Caco-2 (cell line): ENCODE measurements around the gene B3GALT6. TPM values are rescaled to one million over a fixed set of nuclear protein-coding genes. Genes with fewer than 3 reads are reported as not detected.

Experiments used
- BruUV-seq: library from RNA; stranded (reverse); fragments of 400-500 nt; replicated peaks from 2 replicates; lab custom pipeline; 2021; lab: Mats Ljungman, UMichigan
- CTCF ChIA-PET: fragments of 300-600 bp; sonication (Branson Sonifier 250); formaldehyde crosslinking; loops from one replicate; lab custom pipeline; 2022; ENCODE audit warnings: antibody characterized with exemption; lab: Charles Lee
- POLR2A ChIA-PET: fragments of 300-600 bp; sonication (Branson Sonifier 250); formaldehyde crosslinking; loops from one replicate; lab custom pipeline; 2022; ENCODE audit warnings: antibody characterized with exemption; lab: Charles Lee
- DNase-seq, 2 experiments: peaks; one replicate each; pipeline versions ENCODE4 v3.0.0 to v3.0.0-alpha.2; 2020 to 2022
- H3K27me3 ChIP-seq: replicated peaks from 2 replicates; pipeline ENCODE4 v1.6.0; 2011; ENCODE audit warnings: low read length; ENCODE audit not compliant: control insufficient read depth, insufficient read depth
- H3K36me3 ChIP-seq: 2 replicates; pipeline ENCODE4 v1.5.1; 2011; ENCODE audit warnings: low read length; ENCODE audit not compliant: control insufficient read depth, insufficient read depth
- H3K4me1 ChIP-seq: fragments of 250-450 bp; sonication (Bioruptor Pico); 2 replicates; pipeline ENCODE4 v1.5.1; 2020; ENCODE audit warnings: mild to moderate bottlenecking
- H3K4me3 ChIP-seq: 2 replicates; pipeline ENCODE4 v1.5.1; 2011; ENCODE audit warnings: low read depth, mild to moderate bottlenecking, control low read depth, low read length
- H3K9me3 ChIP-seq: fragments of 250-450 bp; sonication (Bioruptor Pico); 2 replicates; pipeline ENCODE4 v1.5.1; 2020; ENCODE audit warnings: mild to moderate bottlenecking, moderate library complexity
- H3K27ac Mint-ChIP-seq: one replicate; pipeline ENCODE4 v1.8.0; 2022; ENCODE audit warnings: mixed read lengths; ENCODE audit not compliant: unreplicated experiment
- H3K27me3 Mint-ChIP-seq: one replicate; pipeline ENCODE4 v1.8.0; 2022; ENCODE audit warnings: mixed read lengths; ENCODE audit not compliant: insufficient read depth, unreplicated experiment
- H3K36me3 Mint-ChIP-seq: one replicate; pipeline ENCODE4 v1.8.0; 2022; ENCODE audit warnings: mild to moderate bottlenecking, mixed read lengths; ENCODE audit not compliant: insufficient read depth, unreplicated experiment
- H3K4me1 Mint-ChIP-seq: one replicate; pipeline ENCODE4 v1.8.0; 2022; ENCODE audit warnings: low read depth, mixed read lengths; ENCODE audit not compliant: unreplicated experiment
- H3K4me3 Mint-ChIP-seq: one replicate; pipeline ENCODE4 v1.8.0; 2022; ENCODE audit warnings: mild to moderate bottlenecking, moderate library complexity, mixed read lengths; ENCODE audit not compliant: unreplicated experiment
- H3K9me3 Mint-ChIP-seq: one replicate; pipeline ENCODE4 v1.8.0; 2022; ENCODE audit warnings: mixed read lengths; ENCODE audit not compliant: unreplicated experiment
- intact Hi-C: fragments of 100-400 bp; cut with micrococcal nuclease; formaldehyde crosslinking; loops from one replicate; pipeline ENCODE4 v1.10.0; 2022; ENCODE audit not compliant: unreplicated experiment
- total RNA-seq: library from RNA; stranded (reverse); gene quantifications from 2 replicates; pipeline ENCODE4 v1.2.3, GENCODE V29; 2022
- TF ChIP-seq, protein P1 (sequence below), 2 experiments: fragments of 200-600 bp in 1 of 2; IDR thresholded peaks; 1 replicate in 1 of 2; 2 replicates in 1 of 2; pipeline versions ENCODE4 v1.5.1 to v1.8.0; 2011 to 2022; ENCODE audit warnings: antibody characterized with exemption in 1 of 2, control low read depth in 1 of 2, inconsistent platforms in 1 of 2, low read depth in 1 of 2, low read length in 1 of 2, mild to moderate bottlenecking in 1 of 2, moderate library complexity in 1 of 2; ENCODE audit not compliant: insufficient read depth in 1 of 2, severe bottlenecking in 1 of 2, unreplicated experiment in 1 of 2

B3GALT6 gene
- total RNA-seq, 1 experiment from 2014 or later, result 24.8 TPM

DNA sequence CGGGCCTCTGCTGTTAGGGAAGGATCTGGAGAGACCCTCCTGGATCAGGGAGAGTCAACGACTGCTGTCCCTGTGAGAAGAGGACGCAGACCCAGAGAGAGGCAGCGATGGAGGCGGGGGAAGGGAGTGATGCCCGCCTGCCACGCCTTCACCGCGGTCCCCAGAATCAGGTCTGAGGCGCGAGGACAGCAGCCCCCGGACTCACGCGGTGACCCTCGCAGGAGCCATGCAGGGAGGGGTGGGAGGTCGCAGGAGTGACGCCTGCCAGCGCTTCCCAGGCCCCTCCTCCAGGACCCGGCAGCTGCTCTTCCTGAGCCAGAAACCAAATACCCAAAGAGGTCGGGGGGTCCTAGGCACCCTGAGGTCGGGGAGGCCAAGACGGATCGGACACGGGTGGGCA lies 11.8 kb upstream of the B3GALT6 start:
- ChIA-PET CTCF (no interaction called here), POLR2A (no interaction called here)
- intact Hi-C loops, result no loop called here
- H3K36me3 Mint-ChIP-seq, result peaks cover 42% of the 10 kb centered on the region
- Histone ChIP-seq H3K27me3 (no peaks in the 10 kb centered on the region), H3K4me3 (no peak overlapping the region), H3K4me1 (no peaks in the 10 kb centered on the region), H3K9me3 (no peaks in the 10 kb centered on the region), H3K36me3 (peaks cover 1% of the 10 kb centered on the region; the same call in 1 of the 2 replicates)
- TF ChIP-seq, protein P1, sequence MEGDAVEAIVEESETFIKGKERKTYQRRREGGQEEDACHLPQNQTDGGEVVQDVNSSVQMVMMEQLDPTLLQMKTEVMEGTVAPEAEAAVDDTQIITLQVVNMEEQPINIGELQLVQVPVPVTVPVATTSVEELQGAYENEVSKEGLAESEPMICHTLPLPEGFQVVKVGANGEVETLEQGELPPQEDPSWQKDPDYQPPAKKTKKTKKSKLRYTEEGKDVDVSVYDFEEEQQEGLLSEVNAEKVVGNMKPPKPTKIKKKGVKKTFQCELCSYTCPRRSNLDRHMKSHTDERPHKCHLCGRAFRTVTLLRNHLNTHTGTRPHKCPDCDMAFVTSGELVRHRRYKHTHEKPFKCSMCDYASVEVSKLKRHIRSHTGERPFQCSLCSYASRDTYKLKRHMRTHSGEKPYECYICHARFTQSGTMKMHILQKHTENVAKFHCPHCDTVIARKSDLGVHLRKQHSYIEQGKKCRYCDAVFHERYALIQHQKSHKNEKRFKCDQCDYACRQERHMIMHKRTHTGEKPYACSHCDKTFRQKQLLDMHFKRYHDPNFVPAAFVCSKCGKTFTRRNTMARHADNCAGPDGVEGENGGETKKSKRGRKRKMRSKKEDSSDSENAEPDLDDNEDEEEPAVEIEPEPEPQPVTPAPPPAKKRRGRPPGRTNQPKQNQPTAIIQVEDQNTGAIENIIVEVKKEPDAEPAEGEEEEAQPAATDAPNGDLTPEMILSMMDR (IDR thresholded peaks at IDR 0.05; ENCODE audit: insufficient read depth in 1 of 2, low read depth in 1 of 2, low read length in 1 of 2, severe bottlenecking in 1 of 2, unreplicated experiment in 1 of 2), result no peak
- no peaks in the 10 kb centered on the region for H3K4me1 Mint-ChIP-seq
- no peak overlapping the region for H3K4me3 Mint-ChIP-seq
- no peaks in the 10 kb centered on the region for H3K27me3 Mint-ChIP-seq
- BruUV-seq, result no TSS peak
- no peak overlapping the region for H3K27ac Mint-ChIP-seq
- no peaks in the 10 kb centered on the region for H3K9me3 Mint-ChIP-seq
- no peak for DNase-seq

DNA sequence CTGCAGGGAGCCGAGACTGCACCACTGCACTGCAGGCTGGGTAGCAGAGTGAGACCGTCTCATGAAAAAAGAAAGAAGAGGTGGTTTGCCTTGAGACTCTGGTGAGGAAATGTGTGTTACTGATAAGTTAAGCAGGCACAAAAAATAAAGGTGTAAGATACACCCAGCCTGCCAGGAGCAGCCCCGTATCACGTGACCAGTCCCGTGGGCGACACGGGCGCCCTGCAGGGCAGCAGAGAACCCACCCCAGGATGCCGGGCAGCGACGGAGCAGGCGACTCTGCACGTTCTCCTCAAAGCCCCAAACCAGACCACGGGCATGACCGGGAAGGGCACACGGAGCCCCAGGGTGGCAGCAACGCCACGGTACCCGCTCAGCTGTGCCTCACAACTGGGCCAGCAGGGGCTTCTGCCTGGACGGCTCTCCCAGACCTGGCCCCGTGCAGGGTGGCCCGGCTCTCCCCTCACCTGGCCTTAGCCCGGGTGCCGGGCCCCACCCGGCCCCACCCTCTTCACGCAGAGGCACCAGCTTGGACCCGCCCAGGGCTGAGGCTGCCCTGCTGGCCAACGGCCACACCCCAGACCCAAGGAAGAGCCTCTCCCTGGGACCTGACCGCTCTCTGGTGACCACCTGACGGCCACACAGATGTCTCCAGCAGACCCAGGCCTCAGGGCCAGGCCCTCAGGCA lies 10.0 kb upstream of the B3GALT6 start:
- Mint-ChIP-seq H3K36me3 (peaks cover 45% of the 10 kb centered on the region), H3K27ac (no peak overlapping the region), H3K9me3 (no peaks in the 10 kb centered on the region), H3K27me3 (no peaks in the 10 kb centered on the region), H3K4me1 (no peaks in the 10 kb centered on the region), H3K4me3 (no peak overlapping the region)
- POLR2A ChIA-PET, result interaction anchor here (0.5 kb wide), 1 partner anchor 327 kb away, joined by 7 read pairs; no protein-coding TSS in a partner anchor
- H3K4me1 ChIP-seq, result no peaks in the 10 kb centered on the region
- no peaks in the 10 kb centered on the region for H3K9me3 ChIP-seq
- intact Hi-C loops, result no loop called here
- no TSS peak for BruUV-seq
- no peak for DNase-seq
- peaks cover 1% of the 10 kb centered on the region; the same call in 1 of the 2 replicates for H3K36me3 ChIP-seq
- H3K4me3 ChIP-seq, result no peak overlapping the region
- TF ChIP-seq, protein P1 (IDR thresholded peaks at IDR 0.05; ENCODE audit: insufficient read depth in 1 of 2, low read depth in 1 of 2, low read length in 1 of 2, severe bottlenecking in 1 of 2, unreplicated experiment in 1 of 2), result no peak
- H3K27me3 ChIP-seq, result no peaks in the 10 kb centered on the region
- CTCF ChIA-PET, result no interaction called here

DNA sequence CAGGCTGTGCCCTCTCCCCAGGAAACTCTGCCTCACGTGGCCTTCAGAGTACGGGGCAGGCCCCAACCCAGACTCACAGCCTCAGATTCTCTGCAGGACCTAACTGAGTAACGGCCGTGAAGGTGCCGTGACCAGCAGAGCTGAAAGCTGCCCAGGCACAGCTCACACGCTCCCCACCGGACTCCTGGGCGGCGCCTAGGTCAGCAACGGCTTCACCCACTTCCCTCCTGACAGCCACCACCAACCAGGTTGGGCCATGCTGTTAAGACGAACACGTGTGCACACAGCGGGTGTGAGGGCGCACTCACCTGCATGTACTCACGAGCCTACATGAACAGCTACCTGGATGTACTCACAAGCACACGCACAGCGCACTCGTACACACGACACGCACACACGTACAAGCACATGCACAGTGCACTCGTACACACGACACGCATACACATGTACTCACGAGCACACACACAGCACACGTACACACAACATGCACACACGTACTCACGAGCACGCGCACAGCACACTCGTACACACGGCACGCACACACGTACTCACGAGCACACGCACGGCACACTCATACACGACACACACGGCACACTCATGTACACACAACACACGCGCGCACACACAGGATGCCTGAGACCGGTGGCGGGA lies 9.3 kb upstream of the B3GALT6 start:
- TF ChIP-seq, protein P1 (IDR thresholded peaks at IDR 0.05; ENCODE audit: insufficient read depth in 1 of 2, low read depth in 1 of 2, low read length in 1 of 2, severe bottlenecking in 1 of 2, unreplicated experiment in 1 of 2), result no peak
- BruUV-seq, result no TSS peak
- no peak overlapping the region for H3K4me3 ChIP-seq
- ChIA-PET CTCF (no interaction called here), POLR2A (no interaction called here)
- intact Hi-C loops, result no loop called here
- H3K27me3 ChIP-seq, result no peaks in the 10 kb centered on the region
- Mint-ChIP-seq H3K27ac (no peak overlapping the region), H3K36me3 (peaks cover 46% of the 10 kb centered on the region), H3K9me3 (no peaks in the 10 kb centered on the region), H3K4me3 (no peak overlapping the region), H3K27me3 (no peaks in the 10 kb centered on the region), H3K4me1 (no peaks in the 10 kb centered on the region)
- no peaks in the 10 kb centered on the region for H3K4me1 ChIP-seq
- no peaks in the 10 kb centered on the region for H3K9me3 ChIP-seq
- no peak for DNase-seq
- peaks cover 1% of the 10 kb centered on the region; the same call in 1 of the 2 replicates for H3K36me3 ChIP-seq
